ENCODE measurements around the gene KCNK5.

KCNK5 gene

GRCh38 chr6:39172377-39172757 is 56.9 kb downstream of the KCNK5 start:
- no peak for DNase-seq (ENCODE audit: low read depth in 2 of 2)

GRCh38 chr6:39171489-39172376 is 57.5 kb downstream of the KCNK5 start:
- DNase-seq (ENCODE audit: low read depth in 2 of 2): no peak

- DNase-seq (ENCODE audit: low read depth in 2 of 2): no peak
These were observed 58.4 kb downstream of the KCNK5 start for GRCh38 chr6:39170860-39171259.

GRCh38 chr6:39170389-39170788 is 58.9 kb downstream of the KCNK5 start:
- DNase-seq (ENCODE audit: low read depth in 2 of 2): no peak

GRCh38 chr6:39169448-39170344 is 59.6 kb downstream of the KCNK5 start:
- DNase-seq (ENCODE audit: low read depth in 2 of 2): no peak

- DNase-seq (ENCODE audit: low read depth in 2 of 2): no peak
These were observed 61.2 kb downstream of the KCNK5 start for GRCh38 chr6:39167866-39168625.

GRCh38 chr6:39167321-39167720 is 62.0 kb downstream of the KCNK5 start:
- DNase-seq (ENCODE audit: low read depth in 2 of 2): no peak

GRCh38 chr6:39166912-39167290 is 62.4 kb downstream of the KCNK5 start:
- DNase-seq (ENCODE audit: low read depth in 2 of 2): no peak

GRCh38 chr6:39166189-39166911 is 62.9 kb downstream of the KCNK5 start:
- DNase-seq (ENCODE audit: low read depth in 2 of 2): peak; percentile 65 to 70

- DNase-seq (ENCODE audit: low read depth in 2 of 2): no peak
These were observed 71.8 kb downstream of the KCNK5 start for GRCh38 chr6:39157511-39157910.

GRCh38 chr6:39156801-39157200 is 72.5 kb downstream of the KCNK5 start:
- DNase-seq (ENCODE audit: low read depth in 2 of 2): no peak

- no peak for DNase-seq (ENCODE audit: low read depth in 2 of 2)
These were observed 74.6 kb downstream of the KCNK5 start for GRCh38 chr6:39154705-39155104.

GRCh38 chr6:39153766-39154397 is 75.4 kb downstream of the KCNK5 start:
- DNase-seq (ENCODE audit: low read depth in 2 of 2): no peak

- DNase-seq (ENCODE audit: low read depth in 2 of 2): no peak
These were observed 77.0 kb downstream of the KCNK5 start for GRCh38 chr6:39152262-39152661.

- no peak for DNase-seq (ENCODE audit: low read depth in 2 of 2)
These were observed 78.1 kb downstream of the KCNK5 start for GRCh38 chr6:39151211-39151610.

GRCh38 chr6:39144481-39145173 is 84.6 kb downstream of the KCNK5 start:
- DNase-seq (ENCODE audit: low read depth in 2 of 2): no peak

GRCh38 chr6:39143238-39143930 is 85.9 kb downstream of the KCNK5 start:
- DNase-seq (ENCODE audit: low read depth in 2 of 2): no peak

GRCh38 chr6:39140556-39141167 is 88.6 kb downstream of the KCNK5 start:
- DNase-seq (ENCODE audit: low read depth in 2 of 2): no peak

Data from activated CD8-positive, alpha-beta memory T cell treated with anti-CD3 and anti-CD28 coated beads for 4 hours (primary cell).